GM23338 (cell line): ENCODE data around the gene HEYL. TPM values are rescaled to one million over a fixed set of nuclear protein-coding genes. Genes with fewer than 3 reads are reported as not detected.

Source experiments
- ATAC-seq: fragments of 200-7000 bp; cut with Tn5 transposase; 3 replicates; pipeline ENCODE4 v1.9.1; 2020
- DNase-seq: peaks from one replicate; pipeline ENCODE4 v3.0.0-alpha.2; 2015; ENCODE audit warnings: low spot score
- H2AFZ ChIP-seq: fragments of 200-600 bp; sonication (generic); 2 replicates; pipeline ENCODE4 v1.8.0; 2016; ENCODE audit warnings: antibody characterized with exemption, mild to moderate bottlenecking, moderate library complexity
- H3F3A ChIP-seq: fragments of 200-600 bp; sonication (generic); replicated peaks from 2 replicates; pipeline ENCODE4 v1.8.0; 2017; ENCODE audit warnings: antibody characterized with exemption, mixed run types, low read depth
- H3K27ac ChIP-seq: fragments of 200-600 bp; sonication (generic); 2 replicates; pipeline ENCODE4 v1.6.1; 2016; ENCODE audit warnings: low read depth
- H3K27me3 ChIP-seq: fragments of 200-600 bp; sonication (generic); 2 replicates; pipeline ENCODE4 v1.8.0; 2016; ENCODE audit warnings: mild to moderate bottlenecking, mixed run types, moderate library complexity; ENCODE audit not compliant: insufficient read depth
- H3K36me3 ChIP-seq: fragments of 200-600 bp; sonication (generic); 2 replicates; pipeline ENCODE4 v1.8.0; 2016; ENCODE audit warnings: mild to moderate bottlenecking; ENCODE audit not compliant: insufficient read depth
- H3K4me1 ChIP-seq: fragments of 200-600 bp; sonication (generic); 2 replicates; pipeline ENCODE4 v1.8.0; 2016; ENCODE audit warnings: mild to moderate bottlenecking, moderate library complexity; ENCODE audit not compliant: insufficient read depth
- H3K4me2 ChIP-seq: fragments of 200-600 bp; sonication (generic); 2 replicates; pipeline ENCODE4 v1.7.1; 2017; ENCODE audit warnings: mixed run types
- H3K4me3 ChIP-seq: fragments of 200-600 bp; sonication (generic); 2 replicates; pipeline ENCODE4 v1.6.1; 2016; ENCODE audit warnings: mixed run types
- H3K79me2 ChIP-seq: fragments of 200-600 bp; sonication (generic); replicated peaks from 2 replicates; pipeline ENCODE4 v1.8.0; 2017; ENCODE audit warnings: mild to moderate bottlenecking; ENCODE audit not compliant: insufficient read depth
- H3K9me2 ChIP-seq: fragments of 200-600 bp; sonication (generic); 2 replicates; pipeline ENCODE4 v1.8.0; 2017; ENCODE audit not compliant: insufficient read depth
- H4K20me1 ChIP-seq: fragments of 200-600 bp; sonication (generic); replicated peaks from 2 replicates; pipeline ENCODE4 v1.8.0; 2017; ENCODE audit warnings: mild to moderate bottlenecking; ENCODE audit not compliant: insufficient read depth
- H3K27ac Mint-ChIP-seq: 2 replicates; pipeline ENCODE4 v1.8.0; 2020; ENCODE audit warnings: inconsistent platforms, mild to moderate bottlenecking, moderate library complexity, mixed read lengths
- H3K27me3 Mint-ChIP-seq: 3 replicates; pipeline ENCODE4 v1.8.0; 2022; ENCODE audit warnings: low read depth, mild to moderate bottlenecking, moderate library complexity, mixed read lengths, inconsistent platforms; ENCODE audit not compliant: insufficient read depth, poor library complexity
- H3K36me3 Mint-ChIP-seq: 3 replicates; pipeline ENCODE4 v1.8.0; 2021; ENCODE audit warnings: low read depth, mild to moderate bottlenecking, inconsistent platforms, moderate library complexity, mixed read lengths
- H3K4me1 Mint-ChIP-seq: 3 replicates; pipeline ENCODE4 v1.8.0; 2020; ENCODE audit warnings: mild to moderate bottlenecking, inconsistent platforms, mixed read lengths
- H3K4me3 Mint-ChIP-seq: 3 replicates; pipeline ENCODE4 v1.8.0; 2021; ENCODE audit warnings: moderate library complexity, mild to moderate bottlenecking, inconsistent platforms, mixed read lengths
- H3K9me3 Mint-ChIP-seq: 3 replicates; pipeline ENCODE4 v1.8.0; 2020; ENCODE audit warnings: moderate library complexity, mild to moderate bottlenecking, inconsistent platforms, mixed read lengths
- EZH2 ChIP-seq: fragments of 200-600 bp; sonication (generic); IDR thresholded peaks from one replicate; pipeline ENCODE4 v1.8.0; 2017; ENCODE audit warnings: antibody characterized with exemption, mild to moderate bottlenecking, low read depth; ENCODE audit not compliant: unreplicated experiment
- EZH2phosphoT487 ChIP-seq: fragments of 200-600 bp; sonication (generic); IDR thresholded peaks from one replicate; pipeline ENCODE4 v1.8.1; 2018; ENCODE audit warnings: antibody characterized with exemption; ENCODE audit not compliant: unreplicated experiment
- NANOG ChIP-seq: IDR thresholded peaks from 2 replicates; pipeline ENCODE4 v1.6.1; 2016; ENCODE audit warnings: antibody characterized with exemption, borderline replicate concordance
- POLR2AphosphoS5 ChIP-seq: IDR thresholded peaks from 2 replicates; pipeline ENCODE4 v1.6.1; 2016; ENCODE audit warnings: antibody characterized with exemption, low read depth
- REST ChIP-seq: IDR thresholded peaks from one replicate; pipeline ENCODE4 v1.6.1; 2018; ENCODE audit warnings: antibody characterized with exemption; ENCODE audit not compliant: unreplicated experiment
- ZNF462 ChIP-seq: fragments of 250-450 bp; sonication (Bioruptor Pico); IDR thresholded peaks from 2 replicates; pipeline ENCODE4 v1.5.0; 2020; ENCODE audit warnings: mild to moderate bottlenecking, moderate library complexity
- polyA plus RNA-seq: library from polyadenylated mRNA; unstranded; fragments of >200 nt; fragmentation: Nextera tagmentation; extraction: Ambion mirVana; gene quantifications from 2 replicates; pipeline ENCODE4 v1.2.1, GENCODE V29; 2016
- total RNA-seq: library from RNA; depleted of rRNA; stranded (reverse); fragments of >200 nt; shearing (Covaris generic); gene quantifications from 2 replicates; pipeline ENCODE4 v1.2.3, GENCODE V29; 2014

Gene HEYL
- total and polyA plus RNA-seq, 2 experiments from 2014 or later: 1.6 to 4.5 TPM

GRCh38 chr1:39625462-39626273, 13.8 kb downstream of the HEYL start:
- no peak for TF ChIP-seq ZNF462 (CRISPR knock-in tag)
- TF ChIP-seq EZH2: no peak
- TF ChIP-seq REST: no peak
- no peak for TF ChIP-seq NANOG
- no peak for TF ChIP-seq POLR2AphosphoS5
- no peak for TF ChIP-seq EZH2phosphoT487
- H3K9me2 ChIP-seq: no peaks in the 10 kb centered on the region
- no peak overlapping the region for H3K4me3 Mint-ChIP-seq
- no peaks in the 10 kb centered on the region for H3K36me3 ChIP-seq
- no peaks in the 10 kb centered on the region for H4K20me1 ChIP-seq
- no peaks in the 10 kb centered on the region for H3K4me1 Mint-ChIP-seq
- no peaks in the 10 kb centered on the region for H3K4me1 ChIP-seq
- no peaks in the 10 kb centered on the region for H3K27me3 ChIP-seq
- H3K36me3 Mint-ChIP-seq: no peaks in the 10 kb centered on the region; the same call in 2 of the 3 replicates
- peak; percentile 70 for ATAC-seq
- H3K27ac Mint-ChIP-seq: no peak overlapping the region
- peaks cover 18% of the 10 kb centered on the region for H3K27me3 Mint-ChIP-seq
- H3K4me3 ChIP-seq: no peak overlapping the region
- no peaks in the 10 kb centered on the region for H3K79me2 ChIP-seq
- no peak for DNase-seq
- H3F3A ChIP-seq: no peaks in the 10 kb centered on the region
- H3K4me2 ChIP-seq: no peak overlapping the region
- H3K27ac ChIP-seq: no peak overlapping the region
- no peak overlapping the region for H2AFZ ChIP-seq
- peaks cover 2% of the 10 kb centered on the region; the same call in 1 of the 3 replicates for H3K9me3 Mint-ChIP-seq
